HG03095 (cell line): Measurements from ENCODE around the gene WDR70.
"Not testable (repeated sequence)": the region's sequence is repeated elsewhere in the genome, so short reads cannot be mapped to it uniquely, and the experiment has no call there.

Experiments used
- ATAC-seq: cut with Tn5 transposase; IDR thresholded peaks from one replicate; pipeline ENCODE4 v1.9.1; 2021; ENCODE audit warnings: moderate library complexity; ENCODE audit not compliant: unreplicated experiment

Gene WDR70

DNA sequence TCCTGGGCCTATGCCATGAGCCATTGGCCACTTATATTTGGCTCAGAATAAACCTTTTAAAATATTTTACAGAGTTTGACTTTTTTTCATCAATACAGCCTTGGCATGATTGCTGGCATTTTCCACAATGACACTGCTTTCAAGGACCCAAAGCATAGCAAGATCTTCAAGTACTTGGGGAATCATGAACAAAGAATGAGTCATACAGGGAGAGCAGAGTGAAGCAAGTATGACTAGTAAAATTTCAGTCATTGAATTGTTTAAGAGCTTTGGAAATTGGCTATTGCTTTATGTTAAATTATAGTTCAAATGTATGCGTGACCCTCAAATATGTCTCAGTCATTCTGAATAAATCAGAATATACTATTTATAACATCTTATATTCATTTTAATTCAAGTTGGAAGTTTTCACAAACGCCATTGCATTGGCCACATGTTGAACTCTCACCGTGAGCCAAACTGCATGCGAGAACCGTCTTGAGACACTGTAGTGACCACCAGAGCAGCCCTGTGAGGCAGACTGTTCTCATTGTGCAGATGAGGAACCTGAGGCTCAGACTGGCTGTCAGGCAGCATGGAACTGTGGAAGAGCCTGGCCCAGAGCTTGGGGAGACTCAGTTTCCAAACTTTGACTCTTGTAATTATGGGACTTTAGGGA lies 407.9 kb downstream of the WDR70 start:
- no peak for ATAC-seq

DNA sequence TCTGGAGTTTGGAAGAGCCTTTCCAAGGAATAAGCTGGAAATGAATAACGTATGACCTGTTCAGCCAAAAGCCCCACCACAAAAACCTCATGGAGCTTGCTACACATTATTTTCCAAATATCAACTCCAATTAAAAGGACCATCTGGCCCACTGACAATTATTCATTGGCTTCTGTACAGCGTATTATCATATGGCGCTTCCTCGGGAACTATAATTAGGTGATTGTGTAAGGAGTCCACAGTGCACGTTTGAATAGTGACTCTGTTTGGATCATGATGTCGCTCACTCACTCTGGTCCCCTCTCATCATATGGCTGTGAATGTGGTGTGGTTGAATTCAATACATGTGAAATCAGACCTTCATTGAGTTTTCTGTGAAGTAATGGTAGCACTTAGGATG lies 408.6 kb downstream of the WDR70 start:
- ATAC-seq, result no peak

DNA sequence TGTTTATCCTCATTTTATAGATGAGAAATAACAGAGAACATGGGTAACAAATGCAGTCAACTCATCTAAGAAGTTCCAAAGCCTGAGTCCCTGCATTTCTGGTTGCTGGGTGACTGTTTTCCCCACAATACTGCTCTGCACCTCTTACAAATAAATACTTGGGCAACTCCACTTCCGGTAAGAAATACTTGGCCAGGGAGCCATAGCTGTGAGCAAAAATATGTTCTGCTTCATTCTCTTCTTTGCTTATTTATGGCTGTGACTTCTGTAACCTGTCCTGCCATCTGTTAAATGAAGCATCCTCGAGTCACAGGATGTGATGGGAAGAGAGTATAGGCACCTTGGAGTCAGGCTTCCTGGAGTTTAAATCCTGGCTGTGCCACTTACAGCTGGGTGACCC lies 410.9 kb downstream of the WDR70 start:
- no peak for ATAC-seq

DNA sequence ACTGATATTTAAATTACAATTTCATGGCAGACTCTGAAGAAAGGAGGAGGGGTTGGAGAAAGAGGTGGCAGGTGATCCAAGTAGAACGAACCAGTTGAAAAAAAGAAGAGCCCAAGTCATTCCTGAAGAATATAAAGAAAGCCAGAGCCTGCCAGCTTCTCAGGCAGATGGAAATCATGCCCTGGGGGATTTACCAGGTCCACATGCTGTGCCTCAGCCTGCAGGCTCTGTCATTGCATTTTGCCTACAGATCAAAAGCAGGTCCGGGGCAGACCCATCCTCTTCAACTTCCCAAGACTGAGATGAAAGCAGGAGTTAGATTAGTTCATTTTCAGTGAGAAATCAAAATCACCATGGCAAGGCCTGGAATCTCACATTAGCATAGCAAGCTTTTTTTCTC lies 412.2 kb downstream of the WDR70 start:
- no peak for ATAC-seq

DNA sequence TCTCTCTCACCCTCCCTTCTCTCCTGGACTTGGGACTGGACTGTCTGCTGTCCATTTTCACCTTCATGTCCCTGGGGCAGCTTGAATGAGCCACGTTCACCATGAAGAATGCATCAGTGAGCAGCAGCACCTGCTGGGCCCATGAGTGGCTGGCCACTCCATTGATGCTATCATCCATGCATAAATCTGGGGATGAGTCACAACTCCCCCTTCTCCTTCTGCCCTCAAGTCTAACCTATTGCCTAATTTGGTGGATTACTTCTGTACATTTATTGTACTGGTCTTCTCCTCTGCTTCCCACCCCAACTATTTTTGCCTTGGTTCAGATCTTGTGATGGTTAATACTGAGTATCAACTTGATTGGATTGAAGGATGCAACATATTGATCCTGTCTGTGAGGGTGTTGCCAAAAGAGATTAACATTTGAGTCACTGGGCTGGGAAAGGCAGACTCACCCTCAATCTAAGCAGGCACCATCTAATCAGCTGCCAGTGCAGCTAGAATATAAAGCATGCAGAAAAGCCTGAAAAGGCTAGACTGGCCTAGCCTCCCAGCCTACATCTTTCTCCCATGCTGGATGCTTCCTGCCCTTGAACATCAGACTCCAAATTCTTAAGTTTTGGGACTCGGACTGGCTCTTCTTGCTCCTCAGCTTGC lies 414.0 kb downstream of the WDR70 start:
- no peak for ATAC-seq

DNA sequence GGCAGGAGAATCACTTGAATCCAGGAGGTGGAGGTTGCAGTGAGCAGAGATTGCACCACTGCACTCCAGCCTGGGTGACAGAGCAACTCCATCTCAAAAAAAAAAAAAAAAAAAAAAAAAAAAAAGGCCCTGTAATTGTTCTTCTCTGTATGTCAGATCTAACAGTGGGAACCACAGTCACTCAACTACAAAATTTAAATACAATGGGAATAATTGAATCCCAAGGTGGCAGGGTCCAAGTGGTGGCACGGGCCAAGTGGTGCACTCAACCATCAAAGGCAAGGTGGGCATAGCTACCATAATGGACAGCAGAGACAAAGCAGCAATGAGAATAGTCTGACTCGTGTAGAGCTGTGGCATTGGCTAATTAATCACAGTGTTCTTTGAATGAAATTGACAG lies 416.2 kb downstream of the WDR70 start:
- not testable (repeated sequence) for ATAC-seq

DNA sequence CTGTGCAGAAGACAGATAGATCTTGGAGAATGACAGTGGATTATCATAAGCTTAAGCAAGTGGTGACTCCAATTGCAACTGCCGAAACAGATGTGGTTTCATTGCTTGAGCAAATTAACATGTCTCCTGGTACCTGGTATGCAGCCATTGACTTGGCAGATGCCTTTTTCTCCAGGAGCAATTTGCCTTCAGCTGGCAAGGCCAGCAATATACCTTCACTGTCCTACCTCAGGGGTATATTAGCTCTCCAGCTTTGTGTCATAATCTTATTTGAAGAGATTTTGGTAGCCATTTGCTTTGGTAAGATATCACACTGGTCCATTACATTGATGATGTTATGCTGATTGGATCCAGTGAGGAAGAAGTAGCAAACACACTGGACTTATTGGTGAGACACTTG lies 417.3 kb downstream of the WDR70 start:
- not testable (repeated sequence) for ATAC-seq

DNA sequence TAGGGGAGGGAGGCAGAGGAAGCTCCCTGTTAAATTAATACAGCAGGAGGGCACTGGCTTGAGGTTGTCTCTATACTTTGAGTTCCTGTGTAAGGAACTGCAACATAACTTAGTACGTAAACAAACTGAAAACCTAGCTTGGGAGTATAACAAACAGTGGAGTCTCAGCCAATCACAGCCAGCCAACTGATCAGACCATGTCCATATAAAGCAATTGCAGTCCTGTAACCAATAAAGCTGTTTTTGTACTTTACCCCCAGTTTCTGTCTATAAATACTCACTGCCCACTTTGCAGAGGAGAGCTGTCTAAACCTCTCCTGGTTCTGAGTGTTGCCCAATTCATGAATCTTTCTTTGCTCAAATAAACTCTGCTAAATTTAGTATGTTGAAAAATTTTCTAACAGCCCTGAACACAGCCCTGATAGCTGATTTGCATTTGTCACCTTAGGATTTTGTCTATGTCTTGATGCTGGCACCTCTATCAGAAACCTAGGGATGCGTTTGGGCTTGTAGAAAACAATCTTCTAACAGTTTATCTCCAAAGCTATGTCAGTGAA lies 420.8 kb downstream of the WDR70 start:
- no peak for ATAC-seq

DNA sequence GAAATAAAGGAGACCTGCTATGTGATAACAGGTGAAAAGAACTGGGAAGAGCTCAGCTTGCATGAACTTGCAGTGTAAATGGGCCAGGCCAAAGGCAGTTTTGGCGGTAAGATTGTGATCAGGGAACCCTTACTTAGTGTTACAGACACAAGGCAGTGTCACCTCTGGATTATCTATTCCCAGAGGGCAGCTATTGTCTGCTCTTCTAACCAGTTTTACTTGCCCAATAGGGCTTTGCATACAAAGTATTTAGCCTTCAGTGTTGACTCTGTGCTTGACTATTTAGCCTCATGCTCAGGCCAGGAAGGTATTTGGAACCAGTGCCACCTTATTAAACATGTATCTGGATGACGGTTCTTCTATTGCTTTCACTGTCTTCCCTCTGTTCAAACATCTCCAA lies 422.4 kb downstream of the WDR70 start:
- ATAC-seq, result no peak
